ENCODE results near the gene MPV17L2.

The MPV17L2 gene

DNA sequence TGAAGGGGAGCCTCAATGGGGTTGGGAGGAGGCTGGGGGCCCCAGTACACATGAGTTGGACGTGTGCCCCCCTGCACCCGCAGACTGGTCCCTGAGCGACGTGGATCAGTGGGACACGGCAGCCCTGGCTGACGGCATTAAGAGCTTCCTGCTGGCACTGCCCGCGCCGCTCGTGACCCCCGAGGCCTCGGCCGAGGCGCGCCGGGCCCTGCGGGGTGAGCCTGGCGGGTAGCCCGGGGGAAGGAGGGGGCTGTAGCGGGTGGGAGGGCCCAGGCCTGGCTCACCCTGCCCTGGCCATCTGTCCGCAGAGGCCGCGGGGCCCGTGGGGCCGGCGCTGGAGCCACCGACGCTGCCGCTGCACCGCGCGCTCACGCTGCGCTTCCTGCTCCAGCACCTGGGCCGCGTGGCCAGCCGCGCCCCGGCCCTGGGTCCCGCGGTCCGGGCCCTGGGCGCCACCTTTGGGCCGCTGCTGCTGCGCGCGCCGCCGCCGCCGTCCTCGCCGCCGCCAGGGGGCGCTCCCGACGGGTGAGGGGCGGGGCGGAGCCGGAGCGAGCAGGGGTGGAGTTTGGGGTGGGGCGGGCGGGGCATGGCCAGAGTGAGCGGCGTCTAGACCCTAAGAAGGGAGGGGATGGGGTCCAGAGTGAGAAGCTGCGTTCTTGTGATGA lies 31.9 kb upstream of the MPV17L2 start:
- peak; percentile 77 for DNase-seq (ENCODE audit: low spot score)

DNA sequence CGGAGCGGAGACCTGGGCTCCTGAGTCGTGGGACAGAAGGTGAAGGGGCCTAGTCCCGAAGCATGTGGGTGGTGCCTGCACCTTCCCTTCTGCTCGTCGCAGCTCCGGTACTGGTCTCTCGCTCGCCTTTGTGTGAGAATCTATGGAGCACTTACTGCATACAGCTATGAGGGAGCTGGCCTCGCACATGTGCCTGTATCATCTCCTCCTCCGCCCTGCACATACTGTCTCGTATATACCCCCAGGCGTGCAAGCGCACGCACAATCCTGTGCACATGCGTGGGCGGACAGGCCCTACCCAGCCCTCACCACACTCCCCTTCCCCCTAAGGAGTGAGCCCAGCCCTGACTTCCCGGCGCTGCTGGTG lies 31.4 kb upstream of the MPV17L2 start:
- DNase-seq (ENCODE audit: low spot score) = no peak

DNA sequence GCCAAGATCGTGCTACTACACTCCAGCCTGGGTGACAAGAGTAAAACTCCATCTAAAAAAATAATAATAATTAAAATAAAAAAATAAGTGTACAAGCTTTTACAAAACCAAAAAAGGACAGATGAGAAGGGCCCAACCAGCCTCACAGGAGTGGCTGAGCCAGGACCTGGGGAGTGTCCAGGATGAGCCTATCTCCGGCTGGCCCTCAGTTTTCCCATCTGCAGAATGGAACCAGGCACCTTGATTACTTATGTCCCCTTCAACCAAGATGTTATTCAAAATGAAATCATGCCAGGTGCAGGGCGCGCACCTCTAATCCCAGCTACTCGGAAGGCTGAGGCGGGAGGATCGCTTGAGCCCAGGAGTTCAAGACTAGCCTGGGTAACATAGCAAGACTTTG lies 28.9 kb upstream of the MPV17L2 start:
- no peak for DNase-seq (ENCODE audit: low spot score)

DNA sequence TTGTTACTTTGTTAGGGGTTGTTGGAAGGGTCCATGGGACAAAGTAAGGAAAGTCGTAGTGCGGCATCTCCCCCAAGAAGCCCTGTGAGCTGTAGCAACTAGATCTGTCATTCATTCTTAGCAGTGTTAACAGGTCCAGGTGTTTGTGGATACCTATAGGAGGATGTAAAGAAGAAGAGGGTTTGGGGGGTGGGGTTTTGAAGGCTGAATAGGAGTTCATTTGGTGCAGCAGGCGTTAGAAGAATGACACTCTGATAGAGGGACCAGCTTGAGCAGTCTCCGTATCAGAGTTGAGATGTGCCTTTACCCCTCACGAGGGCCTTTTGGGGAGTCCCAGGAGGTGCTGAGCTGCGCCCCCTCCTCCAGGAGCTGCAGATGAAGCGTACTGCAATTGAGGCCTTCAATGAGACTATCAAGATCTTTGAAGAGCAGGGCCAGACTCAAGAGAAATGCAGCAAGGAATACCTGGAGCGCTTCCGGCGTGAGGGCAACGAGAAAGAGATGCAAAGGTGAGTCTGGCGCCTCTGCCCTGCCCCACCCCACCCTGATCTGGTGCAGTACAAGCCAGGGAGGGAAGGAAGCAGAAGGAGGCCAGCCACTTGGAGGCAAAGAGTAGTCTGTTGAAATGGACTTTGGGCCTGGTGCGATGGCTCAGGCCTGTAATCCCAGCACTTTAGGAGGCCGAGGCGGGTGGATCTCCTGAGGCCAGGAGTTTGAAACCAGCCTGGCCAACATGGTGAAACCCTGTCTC lies 27.0 kb upstream of the MPV17L2 start:
- DNase-seq (ENCODE audit: low spot score) = no peak

DNA sequence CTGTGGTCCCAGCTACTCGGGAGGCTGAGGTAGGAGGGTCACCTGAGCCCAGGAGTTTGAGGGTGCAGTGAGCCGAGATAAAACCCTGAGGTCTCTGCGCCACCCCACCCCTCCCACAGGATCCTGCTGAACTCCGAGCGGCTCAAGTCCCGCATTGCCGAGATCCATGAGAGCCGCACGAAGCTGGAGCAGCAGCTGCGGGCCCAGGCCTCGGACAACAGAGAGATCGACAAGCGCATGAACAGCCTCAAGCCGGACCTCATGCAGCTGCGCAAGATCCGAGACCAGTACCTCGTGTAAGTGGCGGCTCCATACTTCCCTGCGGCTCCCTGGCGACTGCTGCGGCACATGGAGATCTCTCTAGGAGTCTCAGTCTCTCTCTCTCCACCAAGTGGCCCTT lies 26.0 kb upstream of the MPV17L2 start:
- no peak for DNase-seq (ENCODE audit: low spot score)

DNA sequence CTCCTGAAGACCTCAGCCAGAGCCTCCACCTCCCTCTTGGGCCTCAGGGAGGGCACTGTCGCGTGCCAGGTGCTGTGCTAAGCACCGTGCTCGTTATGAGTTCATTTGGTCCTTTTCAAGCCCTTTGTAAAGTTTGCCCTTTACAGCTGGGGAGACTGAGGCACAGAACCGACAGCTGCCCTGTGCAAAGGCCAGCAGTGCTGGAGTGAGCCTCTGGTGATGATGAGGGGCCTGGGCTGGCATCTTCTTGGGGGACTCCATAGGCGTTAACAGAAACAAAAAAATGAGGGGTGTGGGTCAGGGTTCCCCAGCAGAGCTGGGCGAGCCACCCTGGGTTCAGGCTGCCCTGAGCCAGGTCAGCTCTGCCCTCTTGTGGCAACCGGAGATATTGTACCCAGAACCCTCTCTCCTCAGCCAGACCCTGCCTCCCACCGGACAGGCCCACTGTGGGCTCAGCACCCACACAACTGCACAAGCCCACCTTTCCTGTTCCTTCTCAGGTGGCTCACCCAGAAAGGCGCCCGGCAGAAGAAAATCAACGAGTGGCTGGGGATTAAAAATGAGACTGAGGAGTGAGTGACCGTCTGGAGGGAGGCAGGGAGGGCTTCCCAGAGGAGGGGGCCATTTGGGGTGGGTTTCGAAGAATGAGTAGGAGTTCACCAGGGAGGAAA lies 24.9 kb upstream of the MPV17L2 start:
- peak; percentile 64 for DNase-seq (ENCODE audit: low spot score)

DNA sequence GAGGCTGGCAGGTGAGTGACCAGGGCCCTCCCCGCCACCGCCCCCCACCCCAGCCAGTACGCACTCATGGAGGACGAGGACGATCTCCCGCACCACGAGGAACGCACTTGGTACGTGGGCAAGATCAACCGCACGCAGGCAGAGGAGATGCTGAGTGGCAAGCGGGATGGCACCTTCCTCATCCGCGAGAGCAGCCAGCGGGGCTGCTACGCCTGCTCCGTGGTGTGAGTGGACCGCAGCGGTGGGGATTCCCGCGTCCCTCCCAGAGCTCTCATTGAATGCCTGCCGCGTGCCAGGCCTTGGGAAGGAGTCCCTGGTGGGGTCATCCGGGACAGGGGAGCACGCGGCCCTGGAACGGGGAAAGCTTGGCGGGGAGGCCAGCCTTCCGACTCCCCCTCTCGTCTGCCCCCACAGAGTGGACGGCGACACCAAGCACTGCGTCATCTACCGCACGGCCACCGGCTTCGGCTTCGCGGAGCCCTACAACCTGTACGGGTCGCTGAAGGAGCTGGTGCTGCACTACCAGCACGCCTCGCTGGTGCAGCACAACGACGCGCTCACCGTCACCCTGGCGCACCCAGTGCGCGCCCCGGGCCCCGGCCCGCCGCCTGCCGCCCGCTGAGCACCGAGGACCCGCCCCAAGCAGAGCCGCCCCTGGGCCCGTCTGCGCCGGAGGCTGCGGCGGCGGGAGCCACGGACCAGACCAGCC lies 24.2 kb upstream of the MPV17L2 start:
- DNase-seq (ENCODE audit: low spot score) = no peak

DNA sequence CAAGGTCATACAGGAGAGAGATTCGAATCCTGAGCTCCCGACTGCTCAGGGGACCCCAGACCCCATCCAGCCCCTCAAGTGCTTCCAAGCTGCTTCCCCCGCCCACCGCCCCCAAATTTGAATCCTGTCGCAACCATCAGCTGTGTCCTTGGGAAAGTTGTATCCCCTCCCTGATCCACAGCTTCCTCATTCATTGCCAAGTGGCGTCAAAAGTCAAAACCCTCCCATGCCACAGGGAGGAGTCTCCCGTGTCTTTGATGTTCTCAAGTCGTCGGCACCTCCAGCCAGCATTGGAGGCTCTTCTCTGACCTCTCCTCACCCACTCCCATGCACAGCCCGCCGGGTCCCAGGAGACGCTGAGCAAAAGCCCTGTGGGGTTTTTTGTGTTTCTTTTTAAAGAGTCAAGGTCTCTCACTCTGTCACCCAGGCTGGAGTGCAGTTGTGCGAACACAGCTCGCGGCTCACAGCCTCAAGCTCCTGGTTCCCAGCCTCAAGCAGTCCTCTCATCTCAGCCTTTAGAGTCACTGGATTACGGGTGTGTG lies 22.2 kb upstream of the MPV17L2 start:
- no peak for DNase-seq (ENCODE audit: low spot score)

DNA sequence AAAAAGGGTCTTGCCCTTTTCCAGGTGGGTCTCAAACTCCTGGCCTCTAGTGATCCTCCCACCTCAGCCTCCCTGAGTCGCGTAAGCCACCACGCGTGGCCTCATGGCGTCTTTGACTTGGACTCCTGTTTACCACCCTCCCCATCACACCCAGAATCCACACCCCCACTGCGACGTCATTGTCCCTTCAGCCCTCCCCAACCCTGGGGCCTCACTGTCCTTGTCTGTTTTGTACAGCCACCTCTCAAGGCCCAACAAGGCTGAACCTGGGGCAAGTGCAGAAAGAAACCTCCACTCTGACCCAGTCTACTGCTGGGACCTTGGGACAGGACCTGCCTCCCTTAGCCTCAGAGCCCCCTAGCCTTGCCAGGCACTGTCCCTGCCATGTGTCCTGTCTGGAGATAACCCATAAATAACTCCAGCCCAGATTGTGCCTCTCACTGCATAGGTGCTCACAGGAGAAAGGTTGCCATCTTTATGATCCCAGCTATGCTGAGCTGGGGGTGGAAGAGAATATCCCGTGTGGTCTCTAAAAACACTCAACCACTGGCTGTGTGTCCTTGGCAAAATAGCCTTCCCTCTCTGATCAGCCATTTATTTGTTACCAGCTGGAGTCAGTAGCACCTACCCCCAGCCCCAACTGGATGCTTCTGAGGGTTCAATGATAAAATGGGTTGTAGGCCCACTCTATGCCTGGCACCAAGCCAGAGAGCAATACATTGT lies 21.3 kb upstream of the MPV17L2 start:
- DNase-seq (ENCODE audit: low spot score) = no peak

DNA sequence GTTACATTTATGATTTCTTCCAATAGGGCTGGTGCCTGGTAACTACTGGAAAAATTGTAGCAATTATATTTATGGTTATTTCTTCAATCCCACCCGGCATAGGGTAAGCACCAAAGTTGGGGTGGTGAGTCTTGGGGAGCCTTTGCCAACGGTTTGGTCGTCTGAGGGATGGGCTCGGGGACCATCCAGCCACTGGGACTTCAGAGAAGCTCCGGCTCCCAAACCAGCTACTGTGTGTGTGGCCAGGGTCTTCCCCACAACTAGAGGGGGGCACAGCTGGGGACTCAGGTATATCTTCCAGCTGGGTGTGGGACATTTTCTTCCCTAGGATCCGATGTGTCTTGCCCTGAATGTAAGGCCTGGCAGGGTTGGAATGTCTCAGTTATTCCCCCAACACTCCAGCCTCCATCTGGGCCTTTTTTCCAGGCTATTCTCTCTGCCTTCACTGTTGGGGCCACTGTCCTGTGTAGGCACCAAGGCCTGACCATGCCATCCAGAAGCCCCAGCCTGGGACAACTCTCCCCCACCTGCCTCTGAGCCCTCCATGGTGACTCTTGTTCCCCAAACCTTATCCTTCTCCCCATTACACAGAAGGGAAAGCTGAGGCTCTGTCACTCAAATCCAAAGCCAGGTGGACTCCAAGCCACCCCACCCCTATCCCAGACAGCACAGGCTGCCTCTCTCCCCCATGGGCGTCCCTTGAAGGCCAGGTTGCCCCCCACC lies 20.5 kb upstream of the MPV17L2 start:
- DNase-seq (ENCODE audit: low spot score) = no peak

DNA sequence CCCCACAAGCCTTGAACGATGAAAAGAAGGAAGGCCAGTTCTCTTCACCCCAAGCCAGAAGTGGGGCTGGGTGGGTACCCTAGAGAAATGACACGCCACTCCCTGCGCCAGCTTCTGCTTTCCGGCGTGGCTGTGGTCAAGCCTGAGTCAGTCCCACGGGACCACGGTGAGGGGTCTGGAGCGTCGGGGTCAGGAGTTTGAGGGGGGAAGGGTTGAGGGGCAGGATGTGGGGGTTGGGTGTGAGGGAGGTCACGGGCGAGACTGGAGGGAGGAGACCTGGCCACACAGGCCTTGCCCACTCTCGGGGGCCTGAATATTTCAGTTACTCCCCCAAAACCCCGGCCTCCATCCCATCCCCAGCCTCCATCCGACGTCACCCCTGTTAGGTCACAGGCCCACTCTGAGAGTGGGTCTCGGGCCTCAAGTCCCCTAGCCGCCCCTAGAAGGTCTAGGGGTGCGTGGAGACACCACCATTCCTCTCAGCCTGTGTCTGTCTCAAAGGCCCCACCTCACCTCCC lies 19.9 kb upstream of the MPV17L2 start:
- no peak for DNase-seq (ENCODE audit: low spot score)

DNA sequence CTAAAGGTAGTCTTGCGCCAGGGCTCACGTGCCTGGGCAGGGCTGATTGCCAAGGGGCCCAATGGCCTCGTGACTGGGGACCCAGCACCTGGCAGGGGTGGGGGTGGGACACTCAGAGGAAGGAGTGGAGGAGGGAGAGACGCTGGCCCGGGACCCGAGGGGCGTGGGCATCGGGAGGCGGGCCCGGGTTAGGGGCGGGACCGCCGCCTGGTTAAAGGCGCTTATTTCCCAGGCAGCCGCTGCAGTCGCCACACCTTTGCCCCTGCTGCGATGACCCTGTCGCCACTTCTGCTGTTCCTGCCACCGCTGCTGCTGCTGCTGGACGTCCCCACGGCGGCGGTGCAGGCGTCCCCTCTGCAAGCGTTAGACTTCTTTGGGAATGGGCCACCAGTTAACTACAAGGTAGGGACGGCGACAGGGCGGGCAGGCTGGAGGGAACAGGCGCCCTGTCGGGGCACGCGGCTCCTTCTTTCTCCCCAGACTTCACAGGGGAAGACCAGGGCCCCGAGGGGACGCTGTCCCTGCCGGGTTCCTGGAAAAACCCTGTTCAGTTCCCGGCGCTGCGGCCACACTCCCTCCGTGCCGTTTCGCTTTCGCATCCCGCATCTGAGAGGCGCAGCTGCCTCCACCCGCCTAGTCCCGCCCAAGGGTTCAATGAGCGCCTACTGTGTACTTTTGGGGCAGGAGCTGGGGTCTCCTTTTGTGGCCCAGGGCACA lies 19.3 kb upstream of the MPV17L2 start, which contains the start of gene IFI30:
Gene IFI30, plus strand, starts transcription at position 242 of the 717 bp plus-strand sequence. Its CDS starts 29 bp downstream, at position 271.
- DNase-seq (ENCODE audit: low spot score) = peak; percentile 64

DNA sequence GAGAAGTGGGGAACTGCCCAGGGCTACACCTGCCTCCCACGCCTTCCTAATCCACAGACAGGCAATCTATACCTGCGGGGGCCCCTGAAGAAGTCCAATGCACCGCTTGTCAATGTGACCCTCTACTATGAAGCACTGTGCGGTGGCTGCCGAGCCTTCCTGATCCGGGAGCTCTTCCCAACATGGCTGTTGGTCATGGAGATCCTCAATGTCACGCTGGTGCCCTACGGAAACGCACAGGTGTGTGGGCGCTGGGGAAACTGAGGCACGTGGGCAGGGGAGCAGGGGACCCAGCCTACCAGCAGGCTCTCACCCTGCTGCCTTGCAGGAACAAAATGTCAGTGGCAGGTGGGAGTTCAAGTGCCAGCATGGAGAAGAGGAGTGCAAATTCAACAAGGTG lies 18.0 kb upstream of the MPV17L2 start:
- DNase-seq (ENCODE audit: low spot score) = no peak

DNA sequence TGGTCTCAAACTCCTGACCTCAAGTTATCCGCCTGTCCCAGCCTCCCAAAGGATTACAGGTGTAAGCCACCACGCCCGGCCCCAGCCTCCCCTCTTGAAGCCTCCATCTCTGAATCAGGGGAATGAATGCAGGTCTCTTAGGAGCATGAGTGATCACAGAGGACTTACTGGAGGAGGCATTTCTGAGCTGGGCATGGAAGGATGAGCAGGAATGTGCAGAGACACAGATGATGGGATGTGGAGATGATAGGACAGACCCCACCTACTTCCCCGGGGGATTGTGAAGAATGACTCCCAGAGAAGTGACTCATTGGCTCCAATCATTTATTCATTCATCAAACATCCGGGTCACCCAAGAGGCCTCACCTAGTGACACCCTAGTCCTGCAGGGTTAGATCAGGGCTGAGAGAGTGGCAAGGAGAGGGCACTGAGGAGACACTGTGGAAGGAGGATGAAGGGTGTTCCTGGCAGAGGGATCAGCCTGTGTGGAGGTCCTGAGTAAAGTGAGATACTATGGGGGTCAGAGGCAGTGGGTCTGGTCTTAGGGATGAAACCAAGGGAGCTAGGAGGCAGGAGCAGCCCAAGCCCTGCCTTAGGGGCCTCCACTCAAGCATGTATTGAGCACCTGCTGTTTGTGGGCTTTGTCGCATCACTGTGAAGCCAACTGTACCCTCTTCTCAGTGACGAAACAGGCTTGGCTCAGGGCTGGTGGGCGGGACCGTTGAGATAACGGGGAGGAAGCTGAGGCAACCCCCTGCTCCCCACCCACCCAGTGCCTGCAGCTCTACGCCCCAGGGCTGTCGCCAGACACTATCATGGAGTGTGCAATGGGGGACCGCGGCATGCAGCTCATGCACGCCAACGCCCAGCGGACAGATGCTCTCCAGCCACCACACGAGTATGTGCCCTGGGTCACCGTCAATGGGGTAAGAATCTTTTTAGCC lies 16.4 kb upstream of the MPV17L2 start:
- DNase-seq (ENCODE audit: low spot score) = no peak

DNA sequence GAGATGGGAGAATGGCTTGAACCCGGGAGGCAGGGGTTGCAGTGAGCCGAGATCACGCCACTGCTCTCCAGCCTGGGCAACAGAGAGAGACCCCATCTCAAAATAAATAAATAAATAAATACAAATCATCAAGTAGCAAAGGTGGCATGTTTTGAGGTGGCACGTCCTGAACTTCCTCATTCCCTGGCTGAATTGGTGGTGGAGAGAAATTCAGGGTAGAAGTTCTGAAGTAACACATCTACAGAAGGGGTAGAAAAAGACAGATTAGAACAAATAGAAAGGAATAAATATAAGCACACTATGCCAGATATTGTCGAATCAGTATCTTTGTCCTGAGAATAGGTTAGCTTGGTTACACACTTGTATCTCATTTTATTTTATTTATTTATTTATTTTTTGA lies 13.1 kb upstream of the MPV17L2 start:
- no peak for DNase-seq (ENCODE audit: low spot score)

DNA sequence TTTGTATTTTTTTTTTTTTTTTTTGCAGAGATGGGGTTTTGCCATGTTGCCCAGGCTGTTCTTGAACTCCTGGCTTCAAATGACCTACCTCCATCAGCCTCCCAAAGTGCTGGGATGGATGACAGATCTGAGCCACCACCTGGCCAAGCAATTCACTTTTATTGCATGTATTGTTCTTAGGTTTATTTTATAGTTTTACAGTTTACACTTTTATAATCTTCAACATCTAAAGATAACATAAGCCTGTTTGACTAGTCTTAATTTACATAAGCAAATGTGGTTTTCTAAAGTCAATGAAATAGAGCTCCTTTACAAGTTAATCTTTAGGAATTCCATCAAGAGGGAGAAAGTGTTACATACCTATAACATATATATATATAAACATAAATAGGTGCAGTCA lies 9.5 kb upstream of the MPV17L2 start:
- no peak for DNase-seq (ENCODE audit: low spot score)

DNA sequence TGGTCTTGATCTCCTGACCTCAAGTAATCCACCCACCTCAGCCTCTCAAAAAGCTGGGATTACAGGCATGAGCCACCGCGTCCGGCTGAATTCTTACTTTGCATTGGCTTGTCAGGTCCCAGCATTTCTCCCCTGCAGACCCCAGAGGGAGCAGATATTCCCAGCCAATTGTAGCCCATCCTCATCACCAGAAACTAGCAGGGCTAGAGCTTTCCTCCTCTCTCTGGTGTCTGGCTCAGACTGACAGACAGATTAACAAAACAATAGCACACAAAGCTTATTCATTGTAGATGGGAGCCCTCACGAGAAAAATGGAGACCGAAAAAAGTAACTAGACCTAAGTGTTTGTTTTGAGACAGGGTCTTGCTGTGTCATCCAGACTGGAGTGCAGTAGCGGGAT lies 7.5 kb upstream of the MPV17L2 start:
- DNase-seq (ENCODE audit: low spot score) = no peak

DNA sequence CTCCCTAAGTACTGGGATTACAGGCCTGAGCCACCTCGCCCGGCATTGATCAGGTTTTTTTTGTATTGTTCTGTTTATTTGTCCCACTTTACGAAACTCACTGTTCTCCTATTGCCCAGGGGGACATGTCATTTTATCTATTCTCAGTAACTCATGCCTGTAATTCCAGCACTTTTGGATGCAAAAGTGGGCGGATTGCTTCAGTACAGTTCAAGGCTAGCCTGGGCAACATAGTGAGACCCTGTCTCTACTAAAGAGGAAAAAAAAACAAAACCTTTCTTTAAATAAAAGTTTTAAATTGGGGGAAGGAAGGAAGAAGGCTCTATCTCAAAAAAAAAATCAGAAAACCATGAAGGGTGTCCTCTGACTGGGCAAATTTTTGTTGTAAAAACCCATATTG lies 2.7 kb upstream of the MPV17L2 start:
- no peak for DNase-seq (ENCODE audit: low spot score)

DNA sequence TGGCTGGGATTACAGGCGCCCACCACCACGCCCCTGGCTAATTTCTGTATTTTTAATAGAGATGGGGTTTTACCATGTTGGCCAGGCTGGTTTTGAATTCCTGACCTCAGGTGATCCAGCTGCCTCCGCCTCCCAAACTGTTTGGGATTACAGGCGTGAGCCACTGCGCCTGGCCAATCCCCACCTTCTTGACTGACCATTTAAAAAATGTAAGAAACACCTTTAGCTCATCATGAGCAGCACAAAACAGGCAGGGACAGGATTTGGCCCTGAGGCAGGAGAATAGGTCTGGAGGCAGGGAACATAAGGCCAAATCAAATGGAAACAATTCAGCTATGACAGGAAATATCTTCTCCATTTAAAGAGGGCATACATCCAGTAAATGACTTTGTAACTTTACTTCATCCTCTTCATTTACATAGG lies 1.4 kb upstream of the MPV17L2 start:
- no peak for DNase-seq (ENCODE audit: low spot score)

All from CD4-positive, alpha-beta T cell treated with Interleukin-6 at 100 ng/mL for 8 hours (primary cell).